A204.1 (cell line): ENCODE measurements around the gene PRSS1.
A peak's percentile ranks its signal among the peaks of the same experiment; 100 is the strongest.
"Not testable (repeated sequence)": the region's sequence is repeated elsewhere in the genome, so short reads cannot be mapped to it uniquely, and the experiment has no call there.

Experiments used
- FAIRE-seq: peaks from 2 replicates; lab custom pipeline; 2012; peaks lifted over from hg19 to GRCh38; lab: Jason Lieb, UNC

The PRSS1 gene

GRCh38 chr7:142749218-142749993 lies at the start of gene PRSS1:
Gene PRSS1 (plus strand): TSS chr7:142749472. CDS start chr7:142749485, 13 bp downstream.
- FAIRE-seq: no peak

DNA sequence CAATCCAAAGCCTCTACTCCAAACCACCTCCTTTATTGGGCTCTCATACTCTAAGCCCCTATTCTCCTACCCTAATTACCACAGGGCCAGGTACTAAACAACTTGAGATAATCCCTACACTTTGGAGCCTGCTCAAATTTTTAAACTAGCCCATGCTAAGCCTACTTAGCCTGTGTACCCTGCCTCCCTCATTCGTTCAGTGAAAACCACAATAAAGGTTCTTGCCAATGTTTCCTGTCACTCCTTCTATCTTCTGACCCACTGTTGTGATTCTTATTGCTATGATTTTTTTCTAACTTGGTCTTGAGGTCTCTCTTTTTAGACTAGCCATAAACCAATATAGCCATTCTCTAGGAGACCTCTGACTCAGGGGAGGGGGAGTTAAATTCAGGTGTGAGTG lies 48.3 kb upstream of the PRSS1 start:
- FAIRE-seq: not testable (repeated sequence)

- FAIRE-seq: no peak
Measured at GRCh38 chr7:142703655-142704305, 45.5 kb upstream of the PRSS1 start.

DNA sequence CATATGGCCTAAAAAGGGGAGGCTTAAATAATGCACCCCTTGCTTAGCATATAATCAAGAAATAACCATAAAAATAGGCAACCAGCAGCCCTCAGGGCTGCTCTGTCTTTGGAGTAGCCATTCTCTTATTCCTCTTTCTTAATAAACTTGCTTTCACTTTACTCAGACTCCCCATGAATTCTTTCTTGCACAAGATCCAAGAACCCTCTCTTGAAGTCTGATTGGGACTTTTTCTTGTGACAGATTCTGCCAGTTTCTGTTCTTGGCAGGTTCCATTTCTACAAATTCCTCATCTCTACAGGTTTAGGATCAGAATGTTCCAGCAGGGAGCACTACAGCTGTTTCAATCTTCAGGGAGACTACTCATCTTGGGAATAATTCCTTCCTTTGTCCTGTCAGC lies 40.5 kb upstream of the PRSS1 start:
- FAIRE-seq: not testable (repeated sequence)

DNA sequence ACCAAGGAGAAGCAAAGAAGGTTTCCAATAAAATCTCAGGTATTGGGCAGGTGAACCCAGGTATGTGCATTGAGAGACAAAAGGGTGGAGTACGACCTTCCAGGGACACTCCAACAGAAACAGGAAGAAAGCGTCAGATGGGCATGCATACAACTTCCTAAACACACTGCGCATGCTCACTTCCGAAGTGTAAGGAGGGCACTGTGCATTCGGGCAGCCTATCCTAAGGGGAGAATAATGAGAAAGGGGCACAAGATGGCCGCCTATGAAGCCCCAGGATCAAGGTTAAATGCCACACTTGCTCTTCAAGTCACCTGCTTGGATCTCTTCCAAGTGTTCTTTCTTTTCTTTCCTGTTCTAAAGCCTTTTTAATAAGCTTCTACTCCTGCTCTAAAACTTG lies 39.4 kb upstream of the PRSS1 start:
- no peak for FAIRE-seq

GRCh38 chr7:142711196-142711595 lies 38.1 kb upstream of the PRSS1 start:
- no peak for FAIRE-seq

DNA sequence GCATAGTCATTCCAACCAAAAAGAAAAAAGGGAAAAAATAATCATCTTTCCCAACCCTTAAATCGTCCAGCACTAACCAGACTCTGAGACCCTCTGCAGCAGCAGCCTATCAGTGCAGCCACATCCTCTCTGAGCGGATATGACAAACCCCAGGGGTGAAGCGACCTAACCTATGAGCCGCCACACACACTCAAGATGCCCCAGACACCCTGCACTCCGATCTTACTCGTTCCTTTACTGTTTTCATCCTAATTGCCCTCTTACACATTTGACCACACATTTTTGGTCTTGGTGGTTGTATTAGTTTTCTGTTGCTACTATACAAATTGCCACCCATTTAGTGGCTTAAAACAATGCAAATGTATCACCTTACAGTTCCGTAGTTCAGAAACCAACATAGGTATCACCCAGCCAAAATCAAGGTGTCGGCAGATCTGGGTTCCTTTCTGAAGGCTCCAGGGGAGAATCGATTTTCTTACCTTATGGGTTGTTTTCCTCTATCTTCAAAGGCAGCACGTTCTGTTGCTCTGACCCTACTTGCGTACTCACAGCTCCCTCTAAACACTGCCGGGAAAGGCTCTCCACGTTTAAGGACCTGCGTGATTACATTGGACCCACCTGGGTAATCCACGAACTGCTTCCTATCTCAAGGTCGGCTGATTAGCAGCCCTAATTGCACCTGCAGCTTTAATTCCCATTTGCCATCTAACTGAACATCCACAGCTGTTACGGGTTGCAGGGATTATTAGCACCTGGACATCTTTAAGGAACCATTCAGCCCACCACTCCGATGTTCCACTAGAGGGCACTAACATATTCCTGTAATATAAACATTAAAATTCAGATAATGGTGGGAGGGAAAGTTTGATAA lies 37.3 kb upstream of the PRSS1 start:
- peak; percentile 92 for FAIRE-seq

GRCh38 chr7:142712617-142712957 lies 36.7 kb upstream of the PRSS1 start:
- FAIRE-seq: no peak

- no peak for FAIRE-seq
Measured at GRCh38 chr7:142714375-142714774, 34.9 kb upstream of the PRSS1 start.

DNA sequence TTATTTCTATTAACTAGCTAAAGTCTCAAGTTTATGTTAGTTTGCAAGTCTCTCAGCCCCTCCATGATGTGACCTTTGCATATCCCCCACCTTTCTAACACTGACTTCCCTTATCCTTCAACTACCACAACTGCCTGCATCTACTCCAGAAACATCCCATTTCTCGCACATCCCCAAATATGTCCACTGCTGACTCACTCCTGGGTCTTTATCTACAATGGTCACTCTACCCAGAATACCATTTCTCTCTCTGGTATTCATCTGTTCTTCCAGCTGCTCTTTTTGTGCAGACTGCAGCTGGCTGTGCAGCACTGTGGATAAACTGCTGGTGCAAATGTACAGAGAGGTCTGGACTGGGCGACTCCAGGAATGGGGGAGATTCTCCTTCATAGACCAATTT lies 32.7 kb upstream of the PRSS1 start:
- FAIRE-seq: no peak

- FAIRE-seq: no peak
Measured at GRCh38 chr7:142717453-142717852, 31.8 kb upstream of the PRSS1 start.

- FAIRE-seq: no peak
Measured at GRCh38 chr7:142718313-142718712, 31.0 kb upstream of the PRSS1 start.

DNA sequence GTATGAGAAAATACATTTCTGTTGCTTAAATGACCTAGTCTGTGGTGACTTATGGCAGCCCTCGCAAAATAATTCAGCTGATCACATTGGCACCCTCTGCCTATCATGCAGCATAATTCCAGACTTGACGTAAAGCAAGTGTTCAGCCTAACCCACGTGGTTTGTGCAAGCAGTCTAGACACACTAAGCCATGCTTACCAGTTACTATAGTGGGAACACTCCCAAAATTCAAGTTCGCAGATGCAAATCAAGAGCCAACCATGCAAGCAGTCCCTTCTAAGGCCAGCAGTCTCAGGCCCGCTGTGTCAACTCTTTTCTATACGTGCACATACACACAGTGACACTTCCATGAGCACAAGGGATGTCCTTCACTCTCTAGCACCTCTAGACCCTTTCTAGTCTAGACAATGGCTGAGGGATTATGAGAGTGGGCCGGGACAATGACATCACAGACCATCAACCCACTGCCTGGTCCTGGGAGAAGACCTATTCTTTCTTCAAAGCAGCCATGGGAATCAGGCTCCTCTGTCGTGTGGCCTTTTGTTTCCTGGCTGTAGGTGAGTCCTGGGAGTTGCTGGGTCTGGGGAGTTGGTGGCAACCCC lies 29.0 kb upstream of the PRSS1 start:
- FAIRE-seq: no peak

GRCh38 chr7:142720986-142721385 lies 28.3 kb upstream of the PRSS1 start:
- FAIRE-seq: no peak

- FAIRE-seq: no peak
Measured at GRCh38 chr7:142722248-142722794, 27.0 kb upstream of the PRSS1 start.

GRCh38 chr7:142733271-142733670 lies 16.0 kb upstream of the PRSS1 start:
- FAIRE-seq: no peak

- FAIRE-seq: no peak
Measured at GRCh38 chr7:142739923-142740492, 9.3 kb upstream of the PRSS1 start.

GRCh38 chr7:142740786-142741185 lies 8.5 kb upstream of the PRSS1 start:
- FAIRE-seq: no peak

DNA sequence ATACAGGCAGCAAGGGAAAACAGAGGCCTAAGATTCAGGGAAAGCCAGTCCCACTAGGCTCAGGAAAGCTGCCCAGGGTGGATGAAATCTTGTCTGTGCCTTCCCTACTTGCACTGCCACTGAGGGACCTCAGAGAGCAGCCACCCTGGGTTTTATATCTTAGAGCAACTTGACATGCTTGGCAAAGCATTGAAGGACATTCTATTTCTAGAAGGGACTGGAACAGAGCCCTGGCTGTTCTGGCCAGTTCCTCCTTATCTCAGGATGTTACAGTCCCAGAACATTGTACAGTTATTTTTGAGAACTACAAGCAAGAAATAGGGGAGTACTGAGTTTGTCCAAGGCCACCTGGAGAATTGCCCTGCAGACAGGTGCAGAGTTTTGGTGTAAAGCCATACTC lies 7.3 kb upstream of the PRSS1 start:
- FAIRE-seq: not testable (repeated sequence)

GRCh38 chr7:142745091-142745635 lies 4.1 kb upstream of the PRSS1 start:
- no peak for FAIRE-seq

DNA sequence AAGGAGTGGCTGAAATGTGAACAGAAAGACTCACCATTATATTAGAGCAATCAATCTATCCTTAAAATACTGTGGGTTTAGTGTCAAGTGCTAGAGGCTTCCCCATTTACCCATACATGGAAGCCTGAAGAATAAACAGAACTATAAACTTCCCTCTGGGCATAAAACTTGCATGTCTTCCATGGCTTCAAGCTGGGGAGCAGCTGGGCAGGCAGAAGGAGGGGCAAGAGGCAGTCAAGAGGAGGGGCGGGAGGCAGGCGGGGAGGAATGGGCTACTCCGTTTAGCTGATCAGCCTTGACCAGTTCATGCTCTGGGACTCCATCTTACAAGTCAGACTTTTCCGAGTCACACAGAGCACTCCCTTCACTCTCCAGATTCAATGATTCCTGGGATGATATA lies 3.5 kb upstream of the PRSS1 start:
- no peak for FAIRE-seq

DNA sequence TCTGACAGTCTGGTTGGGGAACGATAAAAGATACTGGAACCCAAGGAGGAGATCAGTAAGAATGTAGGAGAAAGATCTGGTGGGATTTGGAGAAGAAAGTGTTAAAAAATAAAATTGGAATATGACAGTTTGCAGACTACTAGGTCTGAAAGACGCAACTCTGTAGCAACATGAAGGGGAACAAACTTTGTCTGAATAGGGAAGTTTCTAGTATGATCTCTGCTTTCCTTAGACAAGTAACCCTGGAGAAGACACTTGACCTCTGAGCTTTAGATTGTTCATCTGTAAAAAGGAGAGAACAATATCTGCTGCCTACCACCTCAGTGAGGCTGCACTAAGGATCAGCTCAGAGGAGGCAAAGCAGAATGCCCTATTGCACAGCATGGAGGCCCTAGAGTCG lies 3.0 kb upstream of the PRSS1 start:
- no peak for FAIRE-seq
